ENCODE data around the gene GAD2. TPM values are rescaled to one million over a fixed set of nuclear protein-coding genes. Genes with fewer than 3 reads are reported as not detected.

GAD2 gene
- total RNA-seq, 1 donor from 2014 or later: 15.3 TPM

GRCh38 chr10:26238378-26238777, 21.8 kb downstream of the GAD2 start:
- peaks cover 51% of the 10 kb centered on the region for H3K27me3 Mint-ChIP-seq
- H3K4me3 Mint-ChIP-seq: no peak overlapping the region
- no peak for DNase-seq (ENCODE audit: extremely low spot score, unreplicated experiment)
- H3K36me3 Mint-ChIP-seq: no peaks in the 10 kb centered on the region
- no peak overlapping the region for H3K27ac Mint-ChIP-seq
- peaks cover 4% of the 10 kb centered on the region for H3K4me1 Mint-ChIP-seq (ENCODE audit: unreplicated experiment)
- no peak for TF ChIP-seq CTCF (conservative IDR thresholded peaks at IDR 0.05)
- no peaks in the 10 kb centered on the region for H3K9me3 Mint-ChIP-seq

GRCh38 chr10:26242706-26243350, 26.3 kb downstream of the GAD2 start:
- peaks cover 51% of the 10 kb centered on the region for H3K27me3 Mint-ChIP-seq
- no peak for TF ChIP-seq CTCF (conservative IDR thresholded peaks at IDR 0.05)
- peaks cover 4% of the 10 kb centered on the region for H3K4me1 Mint-ChIP-seq (ENCODE audit: unreplicated experiment)
- H3K4me3 Mint-ChIP-seq: no peak overlapping the region
- H3K36me3 Mint-ChIP-seq: no peaks in the 10 kb centered on the region
- no peak for DNase-seq (ENCODE audit: extremely low spot score, unreplicated experiment)
- no peaks in the 10 kb centered on the region for H3K9me3 Mint-ChIP-seq
- no peak overlapping the region for H3K27ac Mint-ChIP-seq

- no peak overlapping the region for H3K27ac Mint-ChIP-seq
- peaks cover 46% of the 10 kb centered on the region for H3K27me3 Mint-ChIP-seq
- H3K4me3 Mint-ChIP-seq: no peak overlapping the region
Observed at GRCh38 chr10:26243351-26243720, 26.8 kb downstream of the GAD2 start.

GRCh38 chr10:26249681-26250080, 33.1 kb downstream of the GAD2 start:
- Mint-ChIP-seq H3K4me3 (no peak overlapping the region), H3K27ac (no peak overlapping the region), H3K4me1 (ENCODE audit: unreplicated experiment) (no peaks in the 10 kb centered on the region), H3K9me3 (no peaks in the 10 kb centered on the region), H3K36me3 (no peaks in the 10 kb centered on the region), H3K27me3 (peaks cover 9% of the 10 kb centered on the region)
- DNase-seq (ENCODE audit: extremely low spot score, unreplicated experiment): no peak
- TF ChIP-seq CTCF (conservative IDR thresholded peaks at IDR 0.05): no peak

More at GRCh38 chr10:26243351-26243720, 26.8 kb downstream of the GAD2 start:
- H3K9me3 Mint-ChIP-seq: no peaks in the 10 kb centered on the region
- no peak for TF ChIP-seq CTCF (conservative IDR thresholded peaks at IDR 0.05)
- DNase-seq (ENCODE audit: extremely low spot score, unreplicated experiment): no peak
- peaks cover 4% of the 10 kb centered on the region for H3K4me1 Mint-ChIP-seq (ENCODE audit: unreplicated experiment)
- no peaks in the 10 kb centered on the region for H3K36me3 Mint-ChIP-seq

GRCh38 chr10:26251925-26252324, 35.4 kb downstream of the GAD2 start:
- Mint-ChIP-seq H3K27ac (no peak overlapping the region), H3K4me3 (no peak overlapping the region), H3K4me1 (ENCODE audit: unreplicated experiment) (no peaks in the 10 kb centered on the region), H3K27me3 (peaks cover 12% of the 10 kb centered on the region), H3K36me3 (no peaks in the 10 kb centered on the region), H3K9me3 (no peaks in the 10 kb centered on the region)
- DNase-seq (ENCODE audit: extremely low spot score, unreplicated experiment): no peak
- TF ChIP-seq CTCF (conservative IDR thresholded peaks at IDR 0.05): no peak
